Fibroblast of mammary gland (primary cell): Measurements from ENCODE around the gene DTD2.

Experiments
- DNase-seq: peaks from one replicate; pipeline ENCODE4 v3.0.0-alpha.2; 2010; ENCODE audit warnings: low read depth
- H3K4me3 ChIP-seq: 2 replicates; pipeline ENCODE4 v1.5.1; 2011; ENCODE audit warnings: low read depth, mild to moderate bottlenecking, low read length, moderate library complexity; ENCODE audit not compliant: control insufficient read depth
- CTCF ChIP-seq: conservative IDR thresholded peaks from 2 replicates; pipeline ENCODE4 v1.5.1; 2011; ENCODE audit warnings: low read depth, low read length, inconsistent platforms; ENCODE audit not compliant: control insufficient read depth, insufficient read depth

Gene DTD2

GRCh38 chr14:31419967-31420318 lies 37.4 kb downstream of the DTD2 start:
- no peak for TF ChIP-seq CTCF
- DNase-seq: peak; percentile 50

DNA sequence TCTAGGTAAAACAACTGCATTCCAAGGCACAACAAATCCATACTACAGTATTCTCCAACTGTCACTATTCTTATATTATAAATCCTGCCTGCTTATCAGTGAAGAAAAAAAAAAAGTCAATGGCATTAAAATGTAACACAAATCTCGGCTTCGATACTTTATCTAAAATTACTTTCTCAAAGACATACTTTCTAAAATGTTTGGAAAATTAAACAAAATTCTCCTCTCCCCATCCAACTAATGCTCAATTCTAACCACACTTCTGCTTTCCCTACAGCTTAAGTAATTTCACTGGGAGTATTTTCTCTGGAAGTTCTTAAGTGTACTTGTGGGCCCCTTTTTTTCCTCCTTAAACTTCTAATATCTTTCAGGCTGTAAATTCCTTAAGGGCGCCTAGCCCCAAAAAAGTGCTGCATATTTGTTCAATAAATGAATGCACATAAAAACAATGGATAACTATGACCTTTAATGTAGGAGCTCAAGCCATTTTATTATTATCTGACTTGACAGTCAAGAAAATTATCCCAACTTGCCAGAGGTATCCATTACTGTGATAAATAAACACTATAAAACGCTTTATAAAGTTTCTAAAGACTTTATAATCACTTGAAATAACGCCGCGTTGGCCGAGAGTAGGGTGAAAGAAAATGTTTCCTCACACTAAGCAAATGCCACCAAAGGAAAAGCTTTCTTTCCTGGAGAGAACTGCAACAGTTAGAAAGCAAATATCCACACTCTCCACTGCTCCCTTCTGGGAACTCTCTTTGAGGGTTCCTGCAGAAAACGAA lies 37.9 kb downstream of the DTD2 start:
- peak overlapping the region; percentile 99 for H3K4me3 ChIP-seq
- no peak for TF ChIP-seq CTCF
- DNase-seq: no peak

More at GRCh38 chr14:31419967-31420318, 37.4 kb downstream of the DTD2 start:
- H3K4me3 ChIP-seq: peak overlapping the region; percentile 99

DNA sequence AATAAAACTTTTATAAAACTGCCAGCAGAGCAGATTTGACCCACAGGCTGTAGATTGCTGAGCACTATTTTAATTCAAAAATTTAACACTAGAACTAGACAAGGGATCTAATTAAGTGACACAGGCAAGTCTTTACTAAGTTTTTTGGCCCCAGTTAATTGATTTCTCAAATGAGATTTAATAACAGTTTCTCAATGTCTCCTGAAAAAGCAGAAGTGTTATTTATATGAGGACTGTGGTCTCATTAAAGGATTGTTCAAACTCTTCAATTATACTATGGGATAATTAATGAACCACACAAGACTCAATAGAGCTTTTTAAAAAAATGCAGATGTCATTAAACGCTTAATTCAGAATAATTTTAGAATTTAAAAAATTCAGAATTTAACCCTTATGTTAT lies 38.9 kb downstream of the DTD2 start:
- H3K4me3 ChIP-seq: no peak overlapping the region
- no peak for DNase-seq
- TF ChIP-seq CTCF: no peak

GRCh38 chr14:31414190-31414833 lies 43.0 kb downstream of the DTD2 start:
- no peak overlapping the region for H3K4me3 ChIP-seq
- no peak for TF ChIP-seq CTCF
- peak; percentile 40 for DNase-seq

GRCh38 chr14:31411218-31411727 lies 46.0 kb downstream of the DTD2 start:
- no peak overlapping the region for H3K4me3 ChIP-seq
- no peak for TF ChIP-seq CTCF
- peak; percentile 38 for DNase-seq

DNA sequence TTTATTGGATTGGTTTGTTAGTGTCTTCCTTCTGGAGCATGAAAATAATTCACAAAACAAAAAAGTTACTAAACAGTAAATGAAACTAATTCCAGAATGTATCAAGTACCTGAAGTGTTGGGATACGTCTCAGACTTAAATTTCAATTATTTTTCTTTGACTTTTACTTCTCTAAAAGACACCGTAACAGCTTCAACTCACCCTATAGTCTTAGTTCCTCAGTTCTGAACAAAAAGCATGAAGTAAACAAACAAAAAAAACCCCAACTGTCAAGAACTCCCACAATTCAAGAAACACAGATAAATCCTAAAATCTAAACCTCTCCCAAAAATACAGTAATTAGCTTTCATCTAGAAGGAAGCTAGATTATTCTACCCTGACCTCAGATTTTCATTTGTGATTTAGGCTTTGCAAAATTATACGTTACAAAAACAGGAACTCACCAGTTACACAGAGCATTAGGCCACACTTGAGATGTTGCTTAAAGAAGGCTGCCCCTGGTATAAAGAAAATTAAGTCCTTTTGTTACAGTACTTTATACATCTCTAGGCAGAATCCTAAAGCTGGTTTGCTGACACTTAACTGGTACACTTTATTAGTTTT lies 47.2 kb downstream of the DTD2 start:
- no peak for DNase-seq
- TF ChIP-seq CTCF: no peak
- no peak overlapping the region for H3K4me3 ChIP-seq
